HepG2 (cell line): ENCODE results near the gene CAPN9. TPM values are rescaled to one million over a fixed set of nuclear protein-coding genes. Genes with fewer than 3 reads are reported as not detected.
A peak's percentile ranks its signal among the peaks of the same experiment; 100 is the strongest.

ENCODE experiments used
- ATAC-seq: fragments of 200-7000 bp; cut with Tn5 transposase; 3 replicates; pipeline ENCODE4 v1.9.1; 2020; ENCODE audit warnings: mild to moderate bottlenecking, moderate library complexity
- BruUV-seq: library from RNA; stranded (reverse); fragments of 400-500 nt; replicated peaks from 2 replicates; lab custom pipeline; 2021; lab: Mats Ljungman, UMichigan
- CTCF ChIA-PET: fragments of 300-600 bp; formaldehyde crosslinking; extraction: SDS; loops from one replicate; lab custom pipeline; 2021; ENCODE audit warnings: low total read pairs, inconsistent platforms, low intra/inter-chr PET ratio; lab: Yijun Ruan, JAX
- POLR2A ChIA-PET: fragments of 350-600 bp; sonication (Branson Sonifier 250); formaldehyde crosslinking; loops from one replicate; lab custom pipeline; 2020; ENCODE audit warnings: antibody characterized with exemption, inconsistent platforms; lab: Yijun Ruan, JAX
- DNase-seq: peaks from one replicate; pipeline ENCODE4 v3.0.0-alpha.2; 2015; ENCODE audit warnings: low spot score
- FAIRE-seq: peaks from 3 replicates; lab custom pipeline; 2011; peaks lifted over from hg19 to GRCh38; lab: Jason Lieb, UNC
- H2AFZ ChIP-seq: one replicate; pipeline ENCODE4 v1.6.1; 2011; ENCODE audit warnings: low read length, inconsistent platforms
- H3K27ac ChIP-seq: fragments of 300-600 bp; 3 replicates; pipeline ENCODE4 v1.8.0; 2011; ENCODE audit warnings: mixed run types, mild to moderate bottlenecking, mixed read lengths, low read length, inconsistent platforms; ENCODE audit not compliant: insufficient read depth; ENCODE audit errors: extremely low read length
- H3K27me3 ChIP-seq, 2 experiments: fragments of 200-600 bp in 1 of 2; 2 replicates in 1 of 2; 3 replicates in 1 of 2; pipeline versions ENCODE4 v1.6.0 to v1.8.0; 2011; ENCODE audit warnings: low read length in 2 of 2, mild to moderate bottlenecking in 2 of 2, moderate library complexity in 2 of 2, inconsistent platforms in 1 of 2; ENCODE audit not compliant: insufficient read depth in 2 of 2, control insufficient read depth in 1 of 2
- H3K36me3 ChIP-seq, 2 experiments: fragments of 200-600 bp in 1 of 2; replicated peaks in 1 of 2; 2 replicates in 1 of 2; 3 replicates in 1 of 2; pipeline versions ENCODE4 v1.5.1 to v1.8.0; 2011; ENCODE audit warnings: low read length in 2 of 2, inconsistent platforms in 1 of 2; ENCODE audit not compliant: insufficient read depth in 2 of 2, control insufficient read depth in 1 of 2
- H3K4me1 ChIP-seq: 2 replicates; pipeline ENCODE4 v1.5.1; 2012; ENCODE audit warnings: low read length, inconsistent platforms; ENCODE audit not compliant: insufficient read depth
- H3K4me2 ChIP-seq: 2 replicates; pipeline ENCODE4 v1.6.0; 2011; ENCODE audit warnings: low read depth, low read length, inconsistent platforms
- H3K4me3 ChIP-seq, 3 experiments: fragments of 200-600 bp in 1 of 3; sonication (generic), shearing (Covaris generic) in 1 of 3; replicated peaks in 1 of 3; 2 replicates each; pipeline ENCODE4 v1.5.1; 2011 to 2016; ENCODE audit warnings: low read length in 3 of 3, inconsistent platforms in 2 of 3, low read depth in 2 of 3, mild to moderate bottlenecking in 2 of 3, control low read depth in 1 of 3, mixed read lengths in 1 of 3; ENCODE audit not compliant: insufficient read depth in 1 of 3
- H3K79me2 ChIP-seq: one replicate; pipeline ENCODE4 v1.6.1; 2011; ENCODE audit warnings: low read length, inconsistent platforms; ENCODE audit not compliant: insufficient read depth
- H3K9ac ChIP-seq: 2 replicates; pipeline ENCODE4 v1.6.0; 2011; ENCODE audit warnings: mild to moderate bottlenecking, low read depth, low read length, inconsistent platforms; ENCODE audit not compliant: insufficient read depth
- H3K9me3 ChIP-seq: 2 replicates; pipeline ENCODE4 v1.5.1; 2012; ENCODE audit warnings: mild to moderate bottlenecking, low read length
- H4K20me1 ChIP-seq: 2 replicates; pipeline ENCODE4 v1.6.0; 2011; ENCODE audit warnings: inconsistent platforms, mild to moderate bottlenecking, low read length, moderate library complexity; ENCODE audit not compliant: insufficient read depth
- FOXO1 ChIP-seq: sonication (generic); formaldehyde crosslinking; IDR thresholded peaks from 2 replicates; pipeline ENCODE4 v1.4.0; 2020; ENCODE audit warnings: missing genetic modification reagents
- GTF2F1 ChIP-seq: fragments of 150-350 bp; IDR thresholded peaks from 2 replicates; pipeline ENCODE4 v1.6.1; 2014; ENCODE audit warnings: low read length
- HOXA5 ChIP-seq: sonication (generic); formaldehyde crosslinking; IDR thresholded peaks from 2 replicates; pipeline ENCODE4 v1.4.0; 2020; ENCODE audit warnings: missing genetic modification reagents
- ZFAT ChIP-seq: sonication (generic); formaldehyde crosslinking; conservative IDR thresholded peaks from 2 replicates; pipeline ENCODE4 v1.8.1; 2023; ENCODE audit warnings: missing genetic modification reagents, inconsistent platforms
- ZNF292 ChIP-seq: sonication (generic); formaldehyde crosslinking; IDR thresholded peaks from 2 replicates; pipeline ENCODE4 v1.8.1; 2022; ENCODE audit warnings: mild to moderate bottlenecking, low read depth, missing genetic modification reagents, borderline replicate concordance
- ZNF839 ChIP-seq: sonication (generic); formaldehyde crosslinking; IDR thresholded peaks from 2 replicates; pipeline ENCODE4 v1.4.0; 2020; ENCODE audit warnings: missing genetic modification reagents, mild to moderate bottlenecking, borderline replicate concordance
- WGBS: methylation state at CpG from one replicate; pipeline ENCODE4 v1.1.6; 2017; ENCODE audit warnings: low lambda C conversion rate; 5-methylcytosine and 5-hydroxymethylcytosine counted together
- in situ Hi-C: cut with HindIII; loops from 2 replicates; pipeline ENCODE4 v1.10.0; 2017; ENCODE audit warnings: low pct_unique_long_range_greater_than_20kb; ENCODE audit not compliant: extremely low pct_ligation_motif_present
- intact Hi-C: fragments of 100-400 bp; cut with micrococcal nuclease; formaldehyde crosslinking; loops from one replicate; pipeline ENCODE4 v1.10.0; 2022; ENCODE audit not compliant: unreplicated experiment
- polyA plus RNA-seq, 8 experiments: library from polyadenylated mRNA; depleted of rRNA in 3 of 8; stranded (reverse) in 7 of 8; unstranded in 1 of 8; fragments of >200 nt; fragmentation: Illumina TruSeq in 4 of 8; extraction: Trizol in 4 of 8; gene quantifications; 2 replicates each; pipeline versions ENCODE4 v1.2.1 to v1.2.3, GENCODE V29; 2011 to 2016; ENCODE audit warnings: low read depth in 4 of 8, missing spikeins in 1 of 8, mixed read lengths in 1 of 8; ENCODE audit not compliant: insufficient read depth in 1 of 8
- total RNA-seq, 5 experiments: library from RNA; depleted of rRNA; stranded (reverse); fragments of >200 nt; fragmentation: Illumina TruSeq; extraction: Trizol; gene quantifications; 2 replicates each; pipeline ENCODE4 v1.2.3, GENCODE V29; 2016; ENCODE audit warnings: low read depth in 1 of 5
- TF ChIP-seq, protein P1 (sequence below): sonication (generic); formaldehyde crosslinking; IDR thresholded peaks from 2 replicates; pipeline ENCODE4 v1.5.1; 2020; ENCODE audit warnings: missing genetic modification reagents, mild to moderate bottlenecking, borderline replicate concordance
- TF ChIP-seq, protein P2 (sequence below): sonication (generic); formaldehyde crosslinking; IDR thresholded peaks from 2 replicates; pipeline ENCODE4 v1.5.0; 2020; ENCODE audit warnings: missing genetic modification reagents
- TF ChIP-seq, protein P3 (sequence below): sonication (generic); formaldehyde crosslinking; IDR thresholded peaks from 2 replicates; pipeline ENCODE4 v1.4.0; 2020; ENCODE audit warnings: mild to moderate bottlenecking, missing genetic modification reagents
- TF ChIP-seq, protein P4 (sequence below): sonication (generic); formaldehyde crosslinking; IDR thresholded peaks from 2 replicates; pipeline ENCODE4 v1.4.0; 2020; ENCODE audit warnings: mild to moderate bottlenecking, missing genetic modification reagents
- TF ChIP-seq, protein P5 (sequence below): sonication (generic); formaldehyde crosslinking; IDR thresholded peaks from 2 replicates; pipeline ENCODE4 v1.5.1; 2020; ENCODE audit warnings: mild to moderate bottlenecking, missing genetic modification reagents, moderate library complexity
- TF ChIP-seq, protein P6 (sequence below): IDR thresholded peaks from 2 replicates; pipeline ENCODE4 v1.6.1; 2012; ENCODE audit warnings: inconsistent platforms

CAPN9 gene
- total and polyA plus RNA-seq, 2 of the 13 experiments (the other 11 are each of a cell fraction or from before 2014, with no cell fraction given), result 0.04 to 0.31 TPM

DNA sequence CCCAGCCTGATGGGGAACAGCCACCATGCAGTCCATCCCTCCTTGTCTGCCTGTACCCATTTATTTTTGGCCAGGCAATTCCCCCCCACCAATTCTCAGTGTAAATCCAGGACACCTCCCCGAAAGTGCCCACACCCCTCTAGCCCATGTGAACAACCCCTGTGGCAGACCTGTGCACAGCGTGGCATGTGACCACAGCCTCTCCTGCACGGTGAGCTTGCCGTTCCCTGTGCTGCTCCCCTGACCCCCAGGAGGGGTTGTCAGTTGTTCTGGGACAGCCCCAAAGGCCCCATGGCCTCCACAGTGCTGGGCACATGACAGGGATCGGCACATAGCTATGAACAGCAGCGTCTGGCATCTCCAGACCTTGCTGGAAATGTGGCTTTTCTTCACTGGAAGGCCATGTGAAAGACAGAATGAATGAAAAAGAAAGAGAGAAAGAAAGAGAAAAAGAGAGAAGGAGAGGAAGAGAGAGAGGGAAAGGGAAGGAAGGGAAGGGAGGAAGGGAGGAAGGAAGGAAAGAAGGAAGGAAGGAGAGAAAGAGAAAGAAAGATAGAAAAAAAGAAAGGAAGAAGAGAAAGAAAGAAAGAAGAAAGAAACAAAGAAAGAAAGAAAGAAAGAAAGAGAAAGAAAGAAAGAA, 3.9 kb downstream of the CAPN9 start:
- Histone ChIP-seq H3K27me3 (no peaks in the 10 kb centered on the region), H3K9ac (no peak overlapping the region), H3K79me2 (no peaks in the 10 kb centered on the region), H3K27ac (no peak overlapping the region), H3K9me3 (no peaks in the 10 kb centered on the region), H3K4me1 (peaks cover 94% of the 10 kb centered on the region), H3K36me3 (no peaks in the 10 kb centered on the region), H2AFZ (no peak overlapping the region), H4K20me1 (no peaks in the 10 kb centered on the region), H3K4me3 (peak overlapping the region in 2 of 3 experiments; percentile 18 to 30; a peak in 2 of 6 replicates), H3K4me2 (peak overlapping the region; percentile 87)
- intact Hi-C loops, result loop anchor here (2.0 to 5.0 kb wide), 2 partner anchors 22 to 39 kb away; partner anchors contain the start of gene AGT
- WGBS, result 7% methylated on average over 4 of the region's 6 CpGs
- DNase-seq (no peak), FAIRE-seq (no peak), ATAC-seq (no peak)
- no TSS peak for BruUV-seq
- ChIA-PET POLR2A (interaction anchor here (3.6 to 3.9 kb wide), 2 partner anchors 37 to 43 kb away, joined by 25 to 46 read pairs; partner anchors contain the start of gene AGT), CTCF (no interaction called here)
- in situ Hi-C loops, result no loop called here
- no peak for TF ChIP-seq ZNF839 (CRISPR knock-in tag)
- no peak for TF ChIP-seq HOXA5 (CRISPR knock-in tag)
- TF ChIP-seq, protein P1, sequence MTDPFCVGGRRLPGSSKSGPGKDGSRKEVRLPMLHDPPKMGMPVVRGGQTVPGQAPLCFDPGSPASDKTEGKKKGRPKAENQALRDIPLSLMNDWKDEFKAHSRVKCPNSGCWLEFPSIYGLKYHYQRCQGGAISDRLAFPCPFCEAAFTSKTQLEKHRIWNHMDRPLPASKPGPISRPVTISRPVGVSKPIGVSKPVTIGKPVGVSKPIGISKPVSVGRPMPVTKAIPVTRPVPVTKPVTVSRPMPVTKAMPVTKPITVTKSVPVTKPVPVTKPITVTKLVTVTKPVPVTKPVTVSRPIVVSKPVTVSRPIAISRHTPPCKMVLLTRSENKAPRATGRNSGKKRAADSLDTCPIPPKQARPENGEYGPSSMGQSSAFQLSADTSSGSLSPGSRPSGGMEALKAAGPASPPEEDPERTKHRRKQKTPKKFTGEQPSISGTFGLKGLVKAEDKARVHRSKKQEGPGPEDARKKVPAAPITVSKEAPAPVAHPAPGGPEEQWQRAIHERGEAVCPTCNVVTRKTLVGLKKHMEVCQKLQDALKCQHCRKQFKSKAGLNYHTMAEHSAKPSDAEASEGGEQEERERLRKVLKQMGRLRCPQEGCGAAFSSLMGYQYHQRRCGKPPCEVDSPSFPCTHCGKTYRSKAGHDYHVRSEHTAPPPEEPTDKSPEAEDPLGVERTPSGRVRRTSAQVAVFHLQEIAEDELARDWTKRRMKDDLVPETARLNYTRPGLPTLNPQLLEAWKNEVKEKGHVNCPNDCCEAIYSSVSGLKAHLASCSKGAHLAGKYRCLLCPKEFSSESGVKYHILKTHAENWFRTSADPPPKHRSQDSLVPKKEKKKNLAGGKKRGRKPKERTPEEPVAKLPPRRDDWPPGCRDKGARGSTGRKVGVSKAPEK (CRISPR knock-in tag), result peak; percentile 99
- TF ChIP-seq FOXO1 (CRISPR knock-in tag), result no peak
- TF ChIP-seq GTF2F1, result no peak
- TF ChIP-seq, protein P2, sequence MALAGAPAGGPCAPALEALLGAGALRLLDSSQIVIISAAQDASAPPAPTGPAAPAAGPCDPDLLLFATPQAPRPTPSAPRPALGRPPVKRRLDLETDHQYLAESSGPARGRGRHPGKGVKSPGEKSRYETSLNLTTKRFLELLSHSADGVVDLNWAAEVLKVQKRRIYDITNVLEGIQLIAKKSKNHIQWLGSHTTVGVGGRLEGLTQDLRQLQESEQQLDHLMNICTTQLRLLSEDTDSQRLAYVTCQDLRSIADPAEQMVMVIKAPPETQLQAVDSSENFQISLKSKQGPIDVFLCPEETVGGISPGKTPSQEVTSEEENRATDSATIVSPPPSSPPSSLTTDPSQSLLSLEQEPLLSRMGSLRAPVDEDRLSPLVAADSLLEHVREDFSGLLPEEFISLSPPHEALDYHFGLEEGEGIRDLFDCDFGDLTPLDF (CRISPR knock-in tag), result no peak
- TF ChIP-seq, protein P3, sequence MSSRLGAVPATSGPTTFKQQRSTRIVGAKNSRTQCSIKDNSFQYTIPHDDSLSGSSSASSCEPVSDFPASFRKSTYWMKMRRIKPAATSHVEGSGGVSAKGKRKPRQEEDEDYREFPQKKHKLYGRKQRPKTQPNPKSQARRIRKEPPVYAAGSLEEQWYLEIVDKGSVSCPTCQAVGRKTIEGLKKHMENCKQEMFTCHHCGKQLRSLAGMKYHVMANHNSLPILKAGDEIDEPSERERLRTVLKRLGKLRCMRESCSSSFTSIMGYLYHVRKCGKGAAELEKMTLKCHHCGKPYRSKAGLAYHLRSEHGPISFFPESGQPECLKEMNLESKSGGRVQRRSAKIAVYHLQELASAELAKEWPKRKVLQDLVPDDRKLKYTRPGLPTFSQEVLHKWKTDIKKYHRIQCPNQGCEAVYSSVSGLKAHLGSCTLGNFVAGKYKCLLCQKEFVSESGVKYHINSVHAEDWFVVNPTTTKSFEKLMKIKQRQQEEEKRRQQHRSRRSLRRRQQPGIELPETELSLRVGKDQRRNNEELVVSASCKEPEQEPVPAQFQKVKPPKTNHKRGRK (CRISPR knock-in tag), result peak; percentile 100
- TF ChIP-seq, protein P4, sequence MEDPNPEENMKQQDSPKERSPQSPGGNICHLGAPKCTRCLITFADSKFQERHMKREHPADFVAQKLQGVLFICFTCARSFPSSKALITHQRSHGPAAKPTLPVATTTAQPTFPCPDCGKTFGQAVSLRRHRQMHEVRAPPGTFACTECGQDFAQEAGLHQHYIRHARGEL (CRISPR knock-in tag), result 0 out of 2 replicates have a peak, but pooled peaks have one; percentile 39
- TF ChIP-seq, protein P5, sequence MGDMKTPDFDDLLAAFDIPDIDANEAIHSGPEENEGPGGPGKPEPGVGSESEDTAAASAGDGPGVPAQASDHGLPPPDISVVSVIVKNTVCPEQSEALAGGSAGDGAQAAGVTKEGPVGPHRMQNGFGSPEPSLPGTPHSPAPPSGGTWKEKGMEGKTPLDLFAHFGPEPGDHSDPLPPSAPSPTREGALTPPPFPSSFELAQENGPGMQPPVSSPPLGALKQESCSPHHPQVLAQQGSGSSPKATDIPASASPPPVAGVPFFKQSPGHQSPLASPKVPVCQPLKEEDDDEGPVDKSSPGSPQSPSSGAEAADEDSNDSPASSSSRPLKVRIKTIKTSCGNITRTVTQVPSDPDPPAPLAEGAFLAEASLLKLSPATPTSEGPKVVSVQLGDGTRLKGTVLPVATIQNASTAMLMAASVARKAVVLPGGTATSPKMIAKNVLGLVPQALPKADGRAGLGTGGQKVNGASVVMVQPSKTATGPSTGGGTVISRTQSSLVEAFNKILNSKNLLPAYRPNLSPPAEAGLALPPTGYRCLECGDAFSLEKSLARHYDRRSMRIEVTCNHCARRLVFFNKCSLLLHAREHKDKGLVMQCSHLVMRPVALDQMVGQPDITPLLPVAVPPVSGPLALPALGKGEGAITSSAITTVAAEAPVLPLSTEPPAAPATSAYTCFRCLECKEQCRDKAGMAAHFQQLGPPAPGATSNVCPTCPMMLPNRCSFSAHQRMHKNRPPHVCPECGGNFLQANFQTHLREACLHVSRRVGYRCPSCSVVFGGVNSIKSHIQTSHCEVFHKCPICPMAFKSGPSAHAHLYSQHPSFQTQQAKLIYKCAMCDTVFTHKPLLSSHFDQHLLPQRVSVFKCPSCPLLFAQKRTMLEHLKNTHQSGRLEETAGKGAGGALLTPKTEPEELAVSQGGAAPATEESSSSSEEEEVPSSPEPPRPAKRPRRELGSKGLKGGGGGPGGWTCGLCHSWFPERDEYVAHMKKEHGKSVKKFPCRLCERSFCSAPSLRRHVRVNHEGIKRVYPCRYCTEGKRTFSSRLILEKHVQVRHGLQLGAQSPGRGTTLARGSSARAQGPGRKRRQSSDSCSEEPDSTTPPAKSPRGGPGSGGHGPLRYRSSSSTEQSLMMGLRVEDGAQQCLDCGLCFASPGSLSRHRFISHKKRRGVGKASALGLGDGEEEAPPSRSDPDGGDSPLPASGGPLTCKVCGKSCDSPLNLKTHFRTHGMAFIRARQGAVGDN (CRISPR knock-in tag), result peak; percentile 25; the same call in 1 of the 2 replicates
- TF ChIP-seq, protein P6, sequence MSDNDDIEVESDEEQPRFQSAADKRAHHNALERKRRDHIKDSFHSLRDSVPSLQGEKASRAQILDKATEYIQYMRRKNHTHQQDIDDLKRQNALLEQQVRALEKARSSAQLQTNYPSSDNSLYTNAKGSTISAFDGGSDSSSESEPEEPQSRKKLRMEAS, result 0 out of 2 replicates have a peak, but pooled peaks have one; percentile 4
- no peak for TF ChIP-seq ZNF292 (CRISPR knock-in tag)
- TF ChIP-seq ZFAT (CRISPR knock-in tag), result no peak
